Endothelial cell of umbilical vein (primary cell): ENCODE measurements around the gene TMEM161A.

Experiments used
- EZH2 ChIP-seq: IDR thresholded peaks from 2 replicates; pipeline ENCODE4 v1.6.1; 2012; ENCODE audit warnings: borderline replicate concordance, low read depth, mild to moderate bottlenecking, moderate library complexity, low read length, inconsistent platforms; ENCODE audit not compliant: severe bottlenecking
- JUN ChIP-seq: IDR thresholded peaks from 2 replicates; pipeline ENCODE4 v1.6.1; 2011; ENCODE audit warnings: borderline replicate concordance, low read depth; ENCODE audit not compliant: insufficient read length, insufficient read depth
- TF ChIP-seq, protein P1 (sequence below), 2 donors: IDR thresholded peaks; 1 replicate in 1 of 2; 2 replicates in 1 of 2; pipeline ENCODE4 v1.5.1; 2011; ENCODE audit warnings: low read length in 2 of 2, mild to moderate bottlenecking in 2 of 2, moderate library complexity in 2 of 2, control low read depth in 1 of 2, inconsistent platforms in 1 of 2, low read depth in 1 of 2; ENCODE audit not compliant: insufficient read depth in 1 of 2; ENCODE audit errors: extremely low read depth in 1 of 2

GRCh38 chr19:19071897-19072296 is 66.4 kb downstream of the TMEM161A start:
- TF ChIP-seq, protein P1, sequence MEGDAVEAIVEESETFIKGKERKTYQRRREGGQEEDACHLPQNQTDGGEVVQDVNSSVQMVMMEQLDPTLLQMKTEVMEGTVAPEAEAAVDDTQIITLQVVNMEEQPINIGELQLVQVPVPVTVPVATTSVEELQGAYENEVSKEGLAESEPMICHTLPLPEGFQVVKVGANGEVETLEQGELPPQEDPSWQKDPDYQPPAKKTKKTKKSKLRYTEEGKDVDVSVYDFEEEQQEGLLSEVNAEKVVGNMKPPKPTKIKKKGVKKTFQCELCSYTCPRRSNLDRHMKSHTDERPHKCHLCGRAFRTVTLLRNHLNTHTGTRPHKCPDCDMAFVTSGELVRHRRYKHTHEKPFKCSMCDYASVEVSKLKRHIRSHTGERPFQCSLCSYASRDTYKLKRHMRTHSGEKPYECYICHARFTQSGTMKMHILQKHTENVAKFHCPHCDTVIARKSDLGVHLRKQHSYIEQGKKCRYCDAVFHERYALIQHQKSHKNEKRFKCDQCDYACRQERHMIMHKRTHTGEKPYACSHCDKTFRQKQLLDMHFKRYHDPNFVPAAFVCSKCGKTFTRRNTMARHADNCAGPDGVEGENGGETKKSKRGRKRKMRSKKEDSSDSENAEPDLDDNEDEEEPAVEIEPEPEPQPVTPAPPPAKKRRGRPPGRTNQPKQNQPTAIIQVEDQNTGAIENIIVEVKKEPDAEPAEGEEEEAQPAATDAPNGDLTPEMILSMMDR (IDR thresholded peaks at IDR 0.05; ENCODE audit: extremely low read depth in 1 of 2, insufficient read depth in 1 of 2, low read depth in 1 of 2, low read length in 2 of 2) = no peak
- TF ChIP-seq EZH2 (no peak), JUN (no peak)
